ENCODE measurements around the gene FBXL22. TPM values are rescaled to one million over a fixed set of nuclear protein-coding genes. Genes with fewer than 3 reads are reported as not detected.

FBXL22 gene, protein sequence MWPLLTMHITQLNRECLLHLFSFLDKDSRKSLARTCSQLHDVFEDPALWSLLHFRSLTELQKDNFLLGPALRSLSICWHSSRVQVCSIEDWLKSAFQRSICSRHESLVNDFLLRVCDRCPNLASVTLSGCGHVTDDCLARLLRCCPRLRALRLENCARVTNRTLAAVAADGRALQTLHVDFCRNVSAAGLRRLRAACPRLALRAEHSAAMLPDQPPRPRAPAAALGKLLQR
- 1.5 and 3.8 TPM in 2 replicates for polyA plus RNA-seq (2011; rRNA removed)
- polyA minus RNA-seq (2011; rRNA and poly(A)+ RNA removed): 1.4 and 1.7 TPM in 2 replicates

DNA sequence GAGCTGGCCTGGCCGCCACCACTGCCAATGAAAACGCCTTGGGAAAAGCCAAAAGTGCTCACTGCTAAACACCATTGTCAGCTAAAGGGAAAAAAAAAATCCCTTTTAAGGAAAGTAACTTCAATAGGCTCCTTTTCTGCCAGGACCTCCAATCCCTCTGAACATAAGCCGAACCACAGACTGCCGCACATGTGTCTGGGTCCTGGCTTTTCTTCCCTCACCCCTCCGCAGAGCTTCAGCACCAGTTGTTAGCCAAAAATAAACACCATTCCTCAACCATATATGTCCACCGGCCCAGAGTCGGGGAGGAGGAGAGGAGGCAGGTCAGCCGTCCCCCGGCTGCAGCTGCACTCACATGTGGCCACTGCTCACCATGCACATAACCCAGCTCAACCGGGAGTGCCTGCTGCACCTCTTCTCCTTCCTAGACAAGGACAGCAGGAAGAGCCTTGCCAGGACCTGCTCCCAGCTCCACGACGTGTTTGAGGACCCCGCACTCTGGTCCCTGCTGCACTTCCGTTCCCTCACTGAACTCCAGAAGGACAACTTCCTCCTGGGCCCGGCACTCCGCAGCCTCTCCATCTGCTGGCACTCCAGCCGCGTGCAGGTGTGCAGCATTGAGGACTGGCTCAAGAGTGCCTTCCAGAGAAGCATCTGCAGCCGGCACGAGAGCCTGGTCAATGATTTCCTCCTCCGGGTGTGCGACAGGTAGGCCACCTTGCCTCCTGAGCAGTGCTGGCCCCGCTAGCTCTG, at the start of gene FBXL22:
TSS of gene FBXL22 (plus strand) at position 350 of the 753 bp plus-strand sequence. CDS start at position 356, 6 bp downstream.
- Histone ChIP-seq H3K36me3 (ENCODE audit: control insufficient read depth, insufficient read depth, low read length) (no peaks in the 10 kb centered on the region; the same call in 1 of the 2 replicates), H3K4me3 (ENCODE audit: low read depth, low read length) (no peak within 1 kb of the TSS), H3K27me3 (ENCODE audit: control insufficient read depth, insufficient read depth, low read length) (no peaks in the 10 kb centered on the region)
- TF ChIP-seq, protein P1, sequence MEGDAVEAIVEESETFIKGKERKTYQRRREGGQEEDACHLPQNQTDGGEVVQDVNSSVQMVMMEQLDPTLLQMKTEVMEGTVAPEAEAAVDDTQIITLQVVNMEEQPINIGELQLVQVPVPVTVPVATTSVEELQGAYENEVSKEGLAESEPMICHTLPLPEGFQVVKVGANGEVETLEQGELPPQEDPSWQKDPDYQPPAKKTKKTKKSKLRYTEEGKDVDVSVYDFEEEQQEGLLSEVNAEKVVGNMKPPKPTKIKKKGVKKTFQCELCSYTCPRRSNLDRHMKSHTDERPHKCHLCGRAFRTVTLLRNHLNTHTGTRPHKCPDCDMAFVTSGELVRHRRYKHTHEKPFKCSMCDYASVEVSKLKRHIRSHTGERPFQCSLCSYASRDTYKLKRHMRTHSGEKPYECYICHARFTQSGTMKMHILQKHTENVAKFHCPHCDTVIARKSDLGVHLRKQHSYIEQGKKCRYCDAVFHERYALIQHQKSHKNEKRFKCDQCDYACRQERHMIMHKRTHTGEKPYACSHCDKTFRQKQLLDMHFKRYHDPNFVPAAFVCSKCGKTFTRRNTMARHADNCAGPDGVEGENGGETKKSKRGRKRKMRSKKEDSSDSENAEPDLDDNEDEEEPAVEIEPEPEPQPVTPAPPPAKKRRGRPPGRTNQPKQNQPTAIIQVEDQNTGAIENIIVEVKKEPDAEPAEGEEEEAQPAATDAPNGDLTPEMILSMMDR (IDR thresholded peaks at IDR 0.05; ENCODE audit: insufficient read depth, low read depth, low read length): no peak
- ChIA-PET CTCF (interaction anchor here (1.0 to 4.7 kb wide), 6 partner anchors 8 to 131 kb away, joined by 3 to 23 read pairs (median 5); no protein-coding TSS in a partner anchor), POLR2A (no interaction called here)
- DNase-seq (ENCODE audit: low read depth): no peak

DNA sequence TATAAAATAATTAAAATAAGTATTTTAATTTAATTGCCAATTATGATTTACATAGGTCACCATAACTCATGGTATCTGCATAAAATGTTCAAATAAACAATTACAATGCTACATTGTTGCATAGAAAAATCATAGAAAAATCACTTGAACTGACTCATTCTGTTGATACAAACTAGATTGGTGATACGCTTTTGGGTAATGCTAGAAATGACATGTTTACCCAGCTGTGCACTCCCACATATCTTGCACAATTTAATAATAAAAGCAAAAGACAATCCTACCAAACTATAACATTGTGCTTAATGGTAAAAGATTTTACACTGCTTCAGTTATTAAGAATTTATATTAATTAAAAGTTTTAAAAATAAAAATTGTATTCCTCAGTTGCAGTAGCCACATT, 45.8 kb upstream of the FBXL22 start:
- POLR2A ChIA-PET: no interaction called here
- Histone ChIP-seq H3K36me3 (ENCODE audit: control insufficient read depth, insufficient read depth, low read length) (peaks cover 1% of the 10 kb centered on the region; the same call in 1 of the 2 replicates), H3K27me3 (ENCODE audit: control insufficient read depth, insufficient read depth, low read length) (no peaks in the 10 kb centered on the region), H3K4me3 (ENCODE audit: low read depth, low read length) (no peak overlapping the region)
- CTCF ChIA-PET: interaction anchor here (1.1 to 1.5 kb wide), 3 partner anchors 10 to 64 kb away, joined by 3 to 4 read pairs (median 4); partner anchors contain the start of gene USP3
- DNase-seq (ENCODE audit: low read depth): no peak
- TF ChIP-seq, protein P1 (IDR thresholded peaks at IDR 0.05; ENCODE audit: insufficient read depth, low read depth, low read length): no peak

DNA sequence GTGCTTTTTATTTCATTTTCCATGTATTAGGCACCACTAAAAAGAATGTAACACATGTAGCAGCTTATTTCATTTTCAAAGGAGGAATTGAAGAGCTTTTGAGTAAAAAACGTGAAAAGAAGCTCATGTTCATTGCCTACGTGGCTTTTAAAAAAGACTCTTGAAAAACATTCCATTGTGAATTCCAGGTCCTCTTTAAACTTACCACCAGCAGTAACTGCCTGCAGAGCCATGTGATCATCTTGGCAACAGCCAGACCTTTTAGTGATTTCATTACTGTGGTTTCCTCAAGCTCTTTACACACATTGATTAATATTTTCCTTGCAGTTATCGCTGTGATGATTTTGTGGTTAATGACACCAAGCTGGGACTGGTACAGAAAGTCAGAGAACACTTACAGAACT, 43.8 kb upstream of the FBXL22 start:
- peak; percentile 84 for DNase-seq (ENCODE audit: low read depth)
- ChIA-PET CTCF (interaction anchor here (0.8 to 2.2 kb wide), 7 partner anchors 48 to 542 kb away, joined by 3 to 7 read pairs (median 4); partner anchors contain the start of gene SNX1), POLR2A (interaction anchor here (0.6 to 1.1 kb wide), 2 partner anchors 45 to 693 kb away, joined by 3 to 4 read pairs; no protein-coding TSS in a partner anchor)
- peak overlapping the region; percentile 3; the same call in 1 of the 2 replicates for H3K4me3 ChIP-seq (ENCODE audit: low read depth, low read length)
- no peaks in the 10 kb centered on the region for H3K27me3 ChIP-seq (ENCODE audit: control insufficient read depth, insufficient read depth, low read length)
- TF ChIP-seq, protein P1 (IDR thresholded peaks at IDR 0.05; ENCODE audit: insufficient read depth, low read depth, low read length): no peak
- peaks cover 2% of the 10 kb centered on the region; the same call in 1 of the 2 replicates for H3K36me3 ChIP-seq (ENCODE audit: control insufficient read depth, insufficient read depth, low read length)

DNA sequence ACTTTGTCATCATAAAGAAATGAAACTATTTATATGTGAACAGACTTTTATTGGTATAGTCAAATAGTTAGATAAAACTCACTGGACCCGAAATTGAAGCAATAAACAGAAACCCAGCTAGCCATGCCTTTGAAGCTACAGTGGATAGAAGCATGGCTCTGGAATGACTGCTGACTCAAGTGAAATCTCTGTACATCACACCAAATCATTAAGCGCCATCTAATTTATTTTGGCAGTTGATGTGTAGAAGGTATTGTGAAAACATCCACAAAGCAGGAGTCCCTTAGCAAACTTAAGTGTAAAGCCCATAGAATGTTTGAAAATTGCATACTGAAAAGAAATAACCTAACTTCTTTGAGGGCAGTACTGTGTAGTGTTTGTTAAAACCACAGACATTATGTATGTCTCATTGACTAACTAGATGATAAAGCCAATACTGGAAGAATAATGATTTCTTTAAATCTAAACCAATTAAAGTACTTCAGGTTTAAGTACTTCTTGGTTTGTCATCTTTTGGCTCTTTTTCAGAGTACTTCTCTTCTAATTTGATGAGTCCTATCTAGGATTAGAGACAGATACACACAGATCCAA, 42.8 kb upstream of the FBXL22 start:
- CTCF ChIA-PET: interaction anchor here (2.2 kb wide), 1 partner anchor 88 kb away, joined by 7 read pairs; no protein-coding TSS in a partner anchor
- Histone ChIP-seq H3K27me3 (ENCODE audit: control insufficient read depth, insufficient read depth, low read length) (no peaks in the 10 kb centered on the region), H3K4me3 (ENCODE audit: low read depth, low read length) (no peak overlapping the region), H3K36me3 (ENCODE audit: control insufficient read depth, insufficient read depth, low read length) (peaks cover 2% of the 10 kb centered on the region; the same call in 1 of the 2 replicates)
- DNase-seq (ENCODE audit: low read depth): no peak
- TF ChIP-seq, protein P1 (IDR thresholded peaks at IDR 0.05; ENCODE audit: insufficient read depth, low read depth, low read length): no peak
- POLR2A ChIA-PET: no interaction called here

Measured in BJ (cell line).